Measurements from ENCODE around the gene CLIP2.
"Not testable (repeated sequence)": the region's sequence is repeated elsewhere in the genome, so short reads cannot be mapped to it uniquely, and the experiment has no call there.

CLIP2 gene

GRCh38 chr7:74289018-74289658, at the start of gene CLIP2:
CLIP2 (plus strand) TSS chr7:74289407; CDS start chr7:74317547, 28,140 bp downstream.
- Histone ChIP-seq H3K27me3 (ENCODE audit: insufficient read depth, low read length) (no peaks in the 10 kb centered on the region), H3K9me3 (ENCODE audit: low read length) (no peaks in the 10 kb centered on the region), H3K4me3 (ENCODE audit: low read length) (peak within 1 kb of the TSS; percentile 79), H3K36me3 (ENCODE audit: insufficient read depth, low read length) (no peaks in the 10 kb centered on the region), H3K4me1 (ENCODE audit: insufficient read depth, low read length) (peaks cover 26% of the 10 kb centered on the region), H2AFZ (ENCODE audit: low read depth, low read length) (peak within 1 kb of the TSS; percentile 4)

DNA sequence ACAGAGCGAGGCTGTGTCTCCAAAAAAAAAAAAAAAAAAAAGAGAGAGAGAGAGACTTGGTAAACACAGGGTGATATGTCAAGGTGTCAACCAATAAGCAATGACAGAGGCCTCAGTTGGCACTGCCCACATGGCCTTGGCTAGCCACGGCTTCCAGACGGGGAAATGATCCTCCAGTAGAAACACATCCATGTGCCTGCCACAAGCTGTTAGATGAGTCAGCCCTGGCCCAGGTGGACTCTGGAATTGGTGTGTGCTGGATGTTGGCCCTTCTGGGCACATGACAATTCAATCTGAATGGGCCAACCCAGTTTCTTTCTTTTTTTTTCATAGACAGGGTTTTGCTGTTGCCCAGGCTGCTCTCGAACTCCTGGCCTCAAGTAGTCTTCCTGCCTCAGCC, 48.7 kb upstream of the CLIP2 start:
- no peaks in the 10 kb centered on the region for H3K9me3 ChIP-seq (ENCODE audit: low read length)
- H3K4me1 ChIP-seq (ENCODE audit: insufficient read depth, low read length): no peaks in the 10 kb centered on the region
- H3K36me3 ChIP-seq (ENCODE audit: insufficient read depth, low read length): peaks cover 86% of the 10 kb centered on the region
- H3K4me3 ChIP-seq (ENCODE audit: low read length): no peak overlapping the region
- no peaks in the 10 kb centered on the region for H3K27me3 ChIP-seq (ENCODE audit: insufficient read depth, low read length)
- H2AFZ ChIP-seq (ENCODE audit: low read depth, low read length): no peak overlapping the region

DNA sequence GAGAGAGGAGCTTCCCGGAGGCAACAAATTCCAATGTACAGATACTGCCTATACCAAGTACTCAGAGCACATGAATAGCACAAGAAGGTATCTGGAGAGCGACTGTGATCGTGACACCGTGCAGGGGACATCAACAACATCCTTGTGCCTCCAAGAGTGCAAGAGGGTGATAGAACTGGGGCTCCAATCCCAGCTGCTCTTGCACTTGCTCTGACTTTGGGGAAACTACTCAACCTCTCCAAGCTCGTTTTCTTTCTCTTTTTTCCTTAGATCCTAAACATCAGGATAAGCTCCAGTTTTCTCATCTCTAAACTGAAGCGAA, 47.1 kb upstream of the CLIP2 start:
- Histone ChIP-seq H3K27me3 (ENCODE audit: insufficient read depth, low read length) (no peaks in the 10 kb centered on the region), H2AFZ (ENCODE audit: low read depth, low read length) (no peak overlapping the region), H3K4me1 (ENCODE audit: insufficient read depth, low read length) (no peaks in the 10 kb centered on the region), H3K36me3 (ENCODE audit: insufficient read depth, low read length) (peaks cover 81% of the 10 kb centered on the region), H3K9me3 (ENCODE audit: low read length) (no peaks in the 10 kb centered on the region), H3K4me3 (ENCODE audit: low read length) (no peak overlapping the region)

DNA sequence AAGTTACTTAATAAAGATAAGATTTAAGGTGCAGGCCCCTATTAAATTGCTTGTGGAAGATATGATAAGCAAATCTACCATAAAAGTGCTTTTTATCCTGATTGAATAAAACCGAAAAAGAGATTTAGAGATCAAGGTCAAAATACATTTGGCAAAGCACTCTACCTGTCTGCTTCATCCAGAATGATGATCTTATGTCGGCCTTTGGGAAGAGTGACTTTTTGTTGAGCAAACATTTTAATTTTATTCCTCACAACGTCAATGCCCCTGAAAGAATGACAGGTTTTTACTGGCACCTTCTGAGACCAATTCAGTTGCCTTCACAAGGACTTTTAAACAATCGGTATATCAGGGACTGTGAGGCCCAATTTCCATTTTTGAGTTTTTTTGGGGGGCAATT, 42.7 kb upstream of the CLIP2 start:
- no peak overlapping the region for H3K4me3 ChIP-seq (ENCODE audit: low read length)
- no peaks in the 10 kb centered on the region for H3K9me3 ChIP-seq (ENCODE audit: low read length)
- H3K4me1 ChIP-seq (ENCODE audit: insufficient read depth, low read length): no peaks in the 10 kb centered on the region
- H3K36me3 ChIP-seq (ENCODE audit: insufficient read depth, low read length): peaks cover 82% of the 10 kb centered on the region
- no peak overlapping the region for H2AFZ ChIP-seq (ENCODE audit: low read depth, low read length)
- H3K27me3 ChIP-seq (ENCODE audit: insufficient read depth, low read length): no peaks in the 10 kb centered on the region

DNA sequence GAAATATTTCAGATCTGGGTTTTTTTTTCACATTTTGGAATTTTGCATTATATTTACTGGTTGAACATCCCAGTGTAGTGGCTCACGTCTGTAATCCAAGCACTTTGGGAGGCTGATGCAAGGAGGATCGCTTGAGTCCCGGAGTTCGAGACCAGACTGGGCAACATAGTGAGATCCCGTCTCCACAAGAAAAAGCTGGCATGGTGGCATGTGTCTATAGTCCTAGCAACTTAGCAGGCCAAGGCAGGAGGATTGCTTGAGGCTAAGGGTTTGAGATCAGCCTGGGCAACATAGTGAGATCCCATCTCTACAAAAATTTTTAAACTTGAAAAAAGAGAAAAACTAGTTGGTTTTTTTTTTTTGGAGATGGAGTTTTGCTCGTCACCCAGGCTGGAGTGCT, 41.1 kb upstream of the CLIP2 start:
- Histone ChIP-seq H3K27me3 (ENCODE audit: insufficient read depth, low read length) (no peaks in the 10 kb centered on the region), H3K36me3 (ENCODE audit: insufficient read depth, low read length) (peaks cover 74% of the 10 kb centered on the region), H3K4me1 (ENCODE audit: insufficient read depth, low read length) (peaks cover 3% of the 10 kb centered on the region), H3K9me3 (ENCODE audit: low read length) (no peaks in the 10 kb centered on the region), H2AFZ (ENCODE audit: low read depth, low read length) (no peak overlapping the region), H3K4me3 (ENCODE audit: low read length) (no peak overlapping the region)

DNA sequence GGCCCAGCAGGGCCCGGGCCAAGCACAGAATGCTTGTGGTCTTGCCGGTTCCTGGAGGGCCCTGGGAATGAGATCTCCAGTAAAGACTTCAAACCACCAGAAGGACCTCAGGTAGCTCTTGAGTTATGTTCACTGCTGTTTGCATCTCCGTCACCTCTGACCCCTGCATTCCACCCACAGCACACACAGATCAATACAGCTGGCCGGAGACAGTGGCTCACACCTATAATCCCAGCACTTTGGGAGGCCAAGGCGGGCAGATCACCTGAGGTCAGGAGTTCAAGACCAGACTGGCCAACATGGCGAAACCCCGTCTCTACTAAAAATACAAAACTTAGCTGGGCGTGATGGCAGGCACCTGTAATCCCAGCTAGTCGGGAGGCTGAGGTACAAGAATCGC, 40.1 kb upstream of the CLIP2 start:
- H3K27me3 ChIP-seq (ENCODE audit: insufficient read depth, low read length): not testable (repeated sequence)

DNA sequence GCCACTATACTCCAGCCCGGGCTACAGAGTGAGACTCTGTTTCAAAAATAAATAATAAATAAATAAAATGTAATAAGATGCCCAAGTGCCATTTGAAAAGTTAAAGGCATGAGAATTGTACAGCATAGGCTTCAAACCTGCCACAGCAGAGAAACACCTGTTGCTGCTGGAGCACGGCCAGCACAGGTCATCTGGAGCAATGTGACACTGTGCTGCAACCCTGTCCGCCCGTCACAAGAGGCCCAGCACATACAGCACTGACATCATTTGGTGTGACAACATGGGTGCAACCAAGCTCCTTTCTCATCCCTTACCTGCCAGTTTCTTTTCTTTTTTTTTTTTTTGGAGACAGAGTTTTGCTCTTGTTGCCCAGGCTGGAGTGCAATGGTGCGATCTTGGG, 36.3 kb upstream of the CLIP2 start:
- no peaks in the 10 kb centered on the region for H3K27me3 ChIP-seq (ENCODE audit: insufficient read depth, low read length)
- no peak overlapping the region for H2AFZ ChIP-seq (ENCODE audit: low read depth, low read length)
- peaks cover 14% of the 10 kb centered on the region for H3K4me1 ChIP-seq (ENCODE audit: insufficient read depth, low read length)
- peak overlapping the region; percentile 78 for H3K4me3 ChIP-seq (ENCODE audit: low read length)
- no peaks in the 10 kb centered on the region for H3K9me3 ChIP-seq (ENCODE audit: low read length)
- H3K36me3 ChIP-seq (ENCODE audit: insufficient read depth, low read length): peaks cover 43% of the 10 kb centered on the region

More for the DNA sequence above, 40.1 kb upstream of the CLIP2 start:
- peaks cover 65% of the 10 kb centered on the region for H3K36me3 ChIP-seq (ENCODE audit: insufficient read depth, low read length)
- H3K4me3 ChIP-seq (ENCODE audit: low read length); H3K4me1 ChIP-seq (ENCODE audit: insufficient read depth, low read length); H3K9me3 ChIP-seq (ENCODE audit: low read length); H2AFZ ChIP-seq (ENCODE audit: low read depth, low read length): not testable (repeated sequence)

DNA sequence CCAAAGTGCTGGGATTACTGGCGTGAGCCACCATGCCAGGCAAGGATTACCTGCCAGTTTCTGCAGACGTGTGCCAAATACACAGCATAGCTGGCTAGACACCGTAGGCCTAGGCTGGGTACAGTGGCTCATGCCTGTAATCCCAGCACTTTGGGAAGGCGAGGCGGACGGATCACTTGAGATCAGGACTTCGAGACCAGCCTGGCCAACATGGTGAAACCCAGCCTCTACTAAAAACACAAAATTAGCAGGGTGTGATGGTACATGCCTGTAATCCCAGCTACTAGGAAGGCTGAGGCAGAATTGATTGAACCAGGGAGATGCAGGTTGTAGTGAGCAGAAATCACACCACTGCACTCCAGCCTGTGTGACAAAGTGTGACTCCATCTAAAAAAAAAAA, 35.9 kb upstream of the CLIP2 start:
- peaks cover 14% of the 10 kb centered on the region for H3K4me1 ChIP-seq (ENCODE audit: insufficient read depth, low read length)
- H3K4me3 ChIP-seq (ENCODE audit: low read length): peak overlapping the region; percentile 78
- H3K27me3 ChIP-seq (ENCODE audit: insufficient read depth, low read length): no peaks in the 10 kb centered on the region
- no peaks in the 10 kb centered on the region for H3K9me3 ChIP-seq (ENCODE audit: low read length)
- H3K36me3 ChIP-seq (ENCODE audit: insufficient read depth, low read length): peaks cover 39% of the 10 kb centered on the region
- no peak overlapping the region for H2AFZ ChIP-seq (ENCODE audit: low read depth, low read length)

GRCh38 chr7:74253835-74254128, 35.4 kb upstream of the CLIP2 start:
- Histone ChIP-seq H3K4me1 (ENCODE audit: insufficient read depth, low read length) (peaks cover 14% of the 10 kb centered on the region), H3K27me3 (ENCODE audit: insufficient read depth, low read length) (no peaks in the 10 kb centered on the region), H2AFZ (ENCODE audit: low read depth, low read length) (peak overlapping the region; percentile 31), H3K4me3 (ENCODE audit: low read length) (peak overlapping the region; percentile 78), H3K9me3 (ENCODE audit: low read length) (no peaks in the 10 kb centered on the region), H3K36me3 (ENCODE audit: insufficient read depth, low read length) (peaks cover 37% of the 10 kb centered on the region)

- H3K4me3 ChIP-seq (ENCODE audit: low read length): peak within 1 kb of the TSS; percentile 78
- H3K9me3 ChIP-seq (ENCODE audit: low read length): no peaks in the 10 kb centered on the region
- H3K27me3 ChIP-seq (ENCODE audit: insufficient read depth, low read length): no peaks in the 10 kb centered on the region
- peaks cover 14% of the 10 kb centered on the region for H3K4me1 ChIP-seq (ENCODE audit: insufficient read depth, low read length)
- peak within 1 kb of the TSS; percentile 31 for H2AFZ ChIP-seq (ENCODE audit: low read depth, low read length)
- H3K36me3 ChIP-seq (ENCODE audit: insufficient read depth, low read length): peaks cover 32% of the 10 kb centered on the region
Measured at GRCh38 chr7:74254129-74254857, 34.9 kb upstream of the CLIP2 start, which contains the start of gene RFC2. RFC2 (minus strand) TSS chr7:74254399; CDS start chr7:74254383, 16 bp downstream.

- Histone ChIP-seq H3K4me3 (ENCODE audit: low read length) (peak overlapping the region; percentile 78), H3K9me3 (ENCODE audit: low read length) (no peaks in the 10 kb centered on the region), H2AFZ (ENCODE audit: low read depth, low read length) (peak overlapping the region; percentile 18), H3K36me3 (ENCODE audit: insufficient read depth, low read length) (peaks cover 25% of the 10 kb centered on the region), H3K4me1 (ENCODE audit: insufficient read depth, low read length) (peaks cover 14% of the 10 kb centered on the region), H3K27me3 (ENCODE audit: insufficient read depth, low read length) (no peaks in the 10 kb centered on the region)
Measured at GRCh38 chr7:74254858-74255379, 34.3 kb upstream of the CLIP2 start.

- not testable (repeated sequence) for H2AFZ ChIP-seq (ENCODE audit: low read depth, low read length); H3K27me3 ChIP-seq (ENCODE audit: insufficient read depth, low read length); H3K9me3 ChIP-seq (ENCODE audit: low read length)
- H3K4me1 ChIP-seq (ENCODE audit: insufficient read depth, low read length): peaks cover 14% of the 10 kb centered on the region
- H3K4me3 ChIP-seq (ENCODE audit: low read length): peak overlapping the region; percentile 78
- peaks cover 20% of the 10 kb centered on the region for H3K36me3 ChIP-seq (ENCODE audit: insufficient read depth, low read length)
Measured at GRCh38 chr7:74255461-74255860, 33.7 kb upstream of the CLIP2 start.

GRCh38 chr7:74256491-74257408, 32.5 kb upstream of the CLIP2 start:
- Histone ChIP-seq H3K4me3 (ENCODE audit: low read length) (no peak overlapping the region), H3K9me3 (ENCODE audit: low read length) (no peaks in the 10 kb centered on the region), H3K27me3 (ENCODE audit: insufficient read depth, low read length) (no peaks in the 10 kb centered on the region), H2AFZ (ENCODE audit: low read depth, low read length) (no peak overlapping the region), H3K4me1 (ENCODE audit: insufficient read depth, low read length) (peaks cover 14% of the 10 kb centered on the region), H3K36me3 (ENCODE audit: insufficient read depth, low read length) (peaks cover 12% of the 10 kb centered on the region)

Measured in neuron (in vitro differentiated cells).